GM21360 (cell line): ENCODE measurements around the gene CISTR.

ENCODE experiments used
- ATAC-seq: cut with Tn5 transposase; IDR thresholded peaks from one replicate; pipeline ENCODE4 v1.9.1; 2021; ENCODE audit warnings: mild to moderate bottlenecking, moderate library complexity; ENCODE audit not compliant: unreplicated experiment

CISTR gene

GRCh38 chr12:53744751-53745150 is 7.0 kb downstream of the CISTR start:
- ATAC-seq, result no peak

DNA sequence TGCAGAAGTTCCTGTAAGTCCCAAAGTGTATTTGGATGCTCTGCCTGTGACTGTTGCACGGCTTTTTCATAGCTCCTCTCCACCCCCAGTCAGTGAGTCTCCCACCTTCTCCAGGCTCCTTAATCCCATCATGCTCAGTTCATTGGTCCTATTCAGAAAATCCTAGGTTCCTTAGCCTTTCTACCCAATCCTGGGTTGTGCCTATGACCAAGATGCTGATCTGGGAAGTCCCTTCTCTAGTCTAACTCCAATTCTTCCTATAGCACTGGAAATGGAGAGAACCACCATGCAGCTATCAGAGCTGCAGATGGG is 7.7 kb downstream of the CISTR start:
- no peak for ATAC-seq

DNA sequence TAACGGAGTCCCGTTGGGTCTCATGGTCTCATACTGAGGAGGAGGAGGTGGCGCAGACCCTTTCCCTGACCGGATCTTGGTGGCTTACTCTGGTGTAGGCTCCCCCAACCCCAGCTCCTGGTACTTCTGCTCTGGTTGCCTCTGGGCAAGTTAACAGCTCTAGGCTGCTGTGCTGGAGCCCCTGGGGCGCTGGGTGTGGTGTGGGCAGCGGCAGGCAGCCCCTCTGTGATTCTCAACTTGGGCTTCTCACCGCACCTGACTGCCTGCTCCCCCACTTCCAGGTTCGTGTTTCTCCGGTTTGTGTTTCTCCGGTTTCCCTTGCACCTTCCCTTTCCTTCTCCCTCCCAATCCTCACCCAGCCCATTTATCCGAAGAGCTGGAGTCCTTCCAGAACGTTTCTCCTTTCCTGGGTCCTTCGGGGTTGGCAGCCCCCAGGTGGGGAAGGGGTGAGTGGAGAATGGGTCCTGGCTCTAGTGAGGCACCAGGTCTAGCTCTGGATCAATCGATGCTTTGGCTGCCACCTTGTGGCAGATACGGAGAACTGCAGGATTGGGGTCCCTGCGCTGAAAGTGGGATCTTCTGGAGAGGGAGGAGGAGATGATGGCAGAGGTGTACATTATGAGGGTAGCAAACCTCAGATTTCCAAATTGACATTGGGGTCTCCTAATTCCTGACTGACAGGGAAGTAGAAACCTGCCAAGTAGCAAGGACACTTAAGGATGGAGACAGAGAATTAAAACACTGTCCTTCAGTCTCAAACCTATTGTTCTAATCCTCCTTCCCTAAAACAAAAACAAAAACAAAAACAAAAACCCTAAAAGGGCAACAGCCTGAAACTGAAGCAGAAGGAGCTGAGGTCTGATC is 8.3 kb downstream of the CISTR start:
- no peak for ATAC-seq

GRCh38 chr12:53740130-53740491 is 11.7 kb downstream of the CISTR start:
- ATAC-seq, result no peak

GRCh38 chr12:53739214-53740129 is 12.3 kb downstream of the CISTR start:
- no peak for ATAC-seq

DNA sequence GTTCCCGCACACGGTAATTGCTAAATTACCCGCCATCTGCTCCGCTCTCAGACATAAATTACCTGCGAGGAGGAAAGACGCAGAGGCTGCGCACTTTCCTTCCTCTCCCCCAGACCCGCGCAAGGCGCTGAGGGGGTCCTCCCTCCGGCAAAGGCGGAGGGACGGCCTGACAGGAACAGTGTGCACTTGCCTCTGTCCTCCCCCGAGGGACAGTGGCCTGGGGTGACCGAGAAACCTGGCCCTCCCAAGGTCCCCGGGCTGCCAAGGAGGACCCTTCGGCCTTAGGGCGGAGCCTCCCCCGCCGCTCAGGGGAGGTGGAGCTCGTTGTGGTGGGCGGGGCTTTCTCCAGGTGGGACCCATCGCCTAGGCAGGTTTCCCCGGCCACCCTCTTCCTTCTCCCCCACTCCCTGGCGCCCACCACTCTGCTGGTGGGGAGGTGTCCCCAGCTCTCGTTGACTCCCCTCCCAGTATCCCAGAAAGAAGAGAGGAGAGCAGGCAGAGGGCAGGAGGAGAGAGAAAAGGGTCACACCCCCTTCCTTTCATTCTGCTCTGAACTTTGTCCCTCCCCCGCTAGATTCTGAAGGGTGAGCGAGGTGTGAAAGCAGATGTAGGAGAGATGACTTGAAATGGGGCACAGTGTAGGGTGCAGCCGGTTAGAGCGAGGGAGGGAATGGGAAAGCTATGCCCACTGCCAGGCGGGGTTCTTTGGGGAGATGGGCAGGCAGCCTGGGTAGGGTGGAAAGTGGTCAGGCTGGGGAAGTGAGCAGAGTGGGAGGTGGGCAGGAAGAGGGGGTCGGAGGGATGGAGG is 13.2 kb downstream of the CISTR start:
- ATAC-seq, result no peak

- no peak for ATAC-seq
Observed at GRCh38 chr12:53737951-53738405, 13.8 kb downstream of the CISTR start.

GRCh38 chr12:53737093-53737808 is 14.5 kb downstream of the CISTR start:
- no peak for ATAC-seq

GRCh38 chr12:53736592-53736991 is 15.2 kb downstream of the CISTR start:
- no peak for ATAC-seq

- ATAC-seq, result no peak
Observed at GRCh38 chr12:53735556-53735955, 16.2 kb downstream of the CISTR start.

DNA sequence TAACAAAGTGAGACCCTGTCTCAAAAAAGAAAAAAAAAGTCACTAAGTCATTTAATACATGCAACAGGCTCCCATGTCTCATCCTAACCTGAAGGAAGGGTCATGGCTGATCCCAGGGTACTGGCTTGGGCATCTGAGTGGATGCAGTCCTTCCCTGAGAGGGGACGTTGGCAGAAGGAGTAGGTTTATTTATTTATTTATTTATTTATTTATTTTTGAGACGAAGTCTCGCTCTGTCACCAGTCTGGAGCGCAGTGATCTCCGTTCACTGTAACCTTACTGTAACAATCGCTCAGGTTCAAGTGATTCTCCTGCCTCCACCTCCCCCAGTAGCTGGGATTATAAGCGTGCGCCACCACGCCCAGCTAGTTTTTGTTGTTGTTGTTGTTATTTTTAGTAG is 17.4 kb downstream of the CISTR start:
- ATAC-seq, result no peak

DNA sequence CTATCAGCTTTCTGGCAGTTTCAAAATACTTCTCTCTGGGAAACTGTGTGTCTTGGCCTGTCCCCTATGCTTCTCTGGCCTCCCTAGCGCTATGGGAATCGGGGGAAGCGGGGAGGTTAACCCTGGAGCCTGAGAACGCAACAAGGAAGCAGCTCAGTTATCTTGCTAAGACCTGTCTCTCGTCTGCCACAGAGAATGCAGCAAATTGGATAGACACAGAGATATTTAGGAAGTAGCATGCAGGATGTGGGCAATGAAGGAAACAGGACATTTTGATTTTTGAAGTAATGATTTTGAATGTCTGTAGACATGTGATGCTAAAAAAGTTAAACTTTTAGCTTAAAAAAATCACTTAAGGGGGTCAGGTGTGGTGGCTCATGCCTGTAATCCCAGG is 18.0 kb downstream of the CISTR start:
- ATAC-seq, result no peak

GRCh38 chr12:53733051-53733806 is 18.6 kb downstream of the CISTR start:
- no peak for ATAC-seq

- ATAC-seq, result no peak
Observed at GRCh38 chr12:53729644-53730043, 22.1 kb downstream of the CISTR start.

- ATAC-seq, result no peak
Observed at GRCh38 chr12:53728206-53728605, 23.6 kb downstream of the CISTR start.

- peak; percentile 98 for ATAC-seq
Observed at GRCh38 chr12:53727310-53728041, 24.3 kb downstream of the CISTR start, which contains the start of gene CALCOCO1. Gene CALCOCO1 (minus strand): TSS chr12:53727452. CDS start chr12:53725242, 2,210 bp downstream.

GRCh38 chr12:53726946-53727309 is 24.9 kb downstream of the CISTR start:
- ATAC-seq, result no peak

- ATAC-seq, result no peak
Observed at GRCh38 chr12:53726341-53726740, 25.4 kb downstream of the CISTR start.

- ATAC-seq, result no peak
Observed at GRCh38 chr12:53725824-53726223, 26.0 kb downstream of the CISTR start.
